H1 (cell line): ENCODE results near the gene POLR1H. TPM values are rescaled to one million over a fixed set of nuclear protein-coding genes. Genes with fewer than 3 reads are reported as not detected.

Experiments
- CEBPB ChIP-seq: IDR thresholded peaks from 2 replicates; pipeline ENCODE4 v1.6.1; 2012; ENCODE audit warnings: low read depth, low read length
- E2F6 ChIP-seq: IDR thresholded peaks from 2 replicates; pipeline ENCODE4 v1.6.1; 2012; ENCODE audit warnings: inconsistent platforms
- SAP30 ChIP-seq: fragments of 300-600 bp; sonication (generic); IDR thresholded peaks from 2 replicates; pipeline ENCODE4 v1.7.1; 2012; ENCODE audit warnings: low read length, moderate library complexity, mild to moderate bottlenecking, inconsistent platforms; ENCODE audit not compliant: insufficient read depth, insufficient replicate concordance
- SIN3A ChIP-seq, 2 experiments: IDR thresholded peaks in 1 of 2; conservative IDR thresholded peaks in 1 of 2; 2 replicates each; pipeline ENCODE4 v1.6.1; 2011 to 2012; ENCODE audit warnings: low read length in 2 of 2, improper control_type of control experiment in 1 of 2, low read depth in 1 of 2, mild to moderate bottlenecking in 1 of 2
- YY1 ChIP-seq: IDR thresholded peaks from 2 replicates; pipeline ENCODE4 v1.6.1; 2011; ENCODE audit warnings: low read depth, mild to moderate bottlenecking, low read length
- ZNF274 ChIP-seq: IDR thresholded peaks from 2 replicates; pipeline ENCODE4 v1.7.0; 2012; ENCODE audit warnings: low read length, borderline replicate concordance; ENCODE audit errors: extremely low read depth
- polyA plus RNA-seq, 7 experiments: library from polyadenylated mRNA; depleted of rRNA in 3 of 7; stranded (reverse) in 5 of 7; unstranded in 2 of 7; fragments of >200 nt in 5 of 7; fragments of 200-250 nt in 2 of 7; gene quantifications; 1 replicate in 5 of 7; 2 replicates in 1 of 7; 4 replicates in 1 of 7; pipeline versions ENCODE4 v1.2.1 to v1.2.3, GENCODE V29; 2011 to 2013; ENCODE audit warnings: missing spikeins in 2 of 7, mixed read lengths in 2 of 7
- total RNA-seq: library from RNA; stranded (reverse); fragmentation: NEBNext Ultra II Directional; extraction: Animal tissue kit (Norgen Biotek cat#: 25700); gene quantifications from 2 replicates; pipeline ENCODE4 v1.2.1, GENCODE V29; 2021
- TF ChIP-seq, protein P1 (sequence below): fragments of 300-600 bp; sonication (generic); IDR thresholded peaks from 2 replicates; pipeline ENCODE4 v1.7.1; 2012; ENCODE audit warnings: low read length, moderate library complexity, mild to moderate bottlenecking, inconsistent platforms; ENCODE audit not compliant: insufficient replicate concordance

The POLR1H gene
- total and polyA plus RNA-seq, 2 of the 8 experiments (the other 6 are each of a cell fraction or from before 2014, with no cell fraction given), result 31.5 to 82.2 TPM

GRCh38 chr6:30102970-30103871 lies 42.2 kb downstream of the POLR1H start (continued):
- TF ChIP-seq, protein P1, sequence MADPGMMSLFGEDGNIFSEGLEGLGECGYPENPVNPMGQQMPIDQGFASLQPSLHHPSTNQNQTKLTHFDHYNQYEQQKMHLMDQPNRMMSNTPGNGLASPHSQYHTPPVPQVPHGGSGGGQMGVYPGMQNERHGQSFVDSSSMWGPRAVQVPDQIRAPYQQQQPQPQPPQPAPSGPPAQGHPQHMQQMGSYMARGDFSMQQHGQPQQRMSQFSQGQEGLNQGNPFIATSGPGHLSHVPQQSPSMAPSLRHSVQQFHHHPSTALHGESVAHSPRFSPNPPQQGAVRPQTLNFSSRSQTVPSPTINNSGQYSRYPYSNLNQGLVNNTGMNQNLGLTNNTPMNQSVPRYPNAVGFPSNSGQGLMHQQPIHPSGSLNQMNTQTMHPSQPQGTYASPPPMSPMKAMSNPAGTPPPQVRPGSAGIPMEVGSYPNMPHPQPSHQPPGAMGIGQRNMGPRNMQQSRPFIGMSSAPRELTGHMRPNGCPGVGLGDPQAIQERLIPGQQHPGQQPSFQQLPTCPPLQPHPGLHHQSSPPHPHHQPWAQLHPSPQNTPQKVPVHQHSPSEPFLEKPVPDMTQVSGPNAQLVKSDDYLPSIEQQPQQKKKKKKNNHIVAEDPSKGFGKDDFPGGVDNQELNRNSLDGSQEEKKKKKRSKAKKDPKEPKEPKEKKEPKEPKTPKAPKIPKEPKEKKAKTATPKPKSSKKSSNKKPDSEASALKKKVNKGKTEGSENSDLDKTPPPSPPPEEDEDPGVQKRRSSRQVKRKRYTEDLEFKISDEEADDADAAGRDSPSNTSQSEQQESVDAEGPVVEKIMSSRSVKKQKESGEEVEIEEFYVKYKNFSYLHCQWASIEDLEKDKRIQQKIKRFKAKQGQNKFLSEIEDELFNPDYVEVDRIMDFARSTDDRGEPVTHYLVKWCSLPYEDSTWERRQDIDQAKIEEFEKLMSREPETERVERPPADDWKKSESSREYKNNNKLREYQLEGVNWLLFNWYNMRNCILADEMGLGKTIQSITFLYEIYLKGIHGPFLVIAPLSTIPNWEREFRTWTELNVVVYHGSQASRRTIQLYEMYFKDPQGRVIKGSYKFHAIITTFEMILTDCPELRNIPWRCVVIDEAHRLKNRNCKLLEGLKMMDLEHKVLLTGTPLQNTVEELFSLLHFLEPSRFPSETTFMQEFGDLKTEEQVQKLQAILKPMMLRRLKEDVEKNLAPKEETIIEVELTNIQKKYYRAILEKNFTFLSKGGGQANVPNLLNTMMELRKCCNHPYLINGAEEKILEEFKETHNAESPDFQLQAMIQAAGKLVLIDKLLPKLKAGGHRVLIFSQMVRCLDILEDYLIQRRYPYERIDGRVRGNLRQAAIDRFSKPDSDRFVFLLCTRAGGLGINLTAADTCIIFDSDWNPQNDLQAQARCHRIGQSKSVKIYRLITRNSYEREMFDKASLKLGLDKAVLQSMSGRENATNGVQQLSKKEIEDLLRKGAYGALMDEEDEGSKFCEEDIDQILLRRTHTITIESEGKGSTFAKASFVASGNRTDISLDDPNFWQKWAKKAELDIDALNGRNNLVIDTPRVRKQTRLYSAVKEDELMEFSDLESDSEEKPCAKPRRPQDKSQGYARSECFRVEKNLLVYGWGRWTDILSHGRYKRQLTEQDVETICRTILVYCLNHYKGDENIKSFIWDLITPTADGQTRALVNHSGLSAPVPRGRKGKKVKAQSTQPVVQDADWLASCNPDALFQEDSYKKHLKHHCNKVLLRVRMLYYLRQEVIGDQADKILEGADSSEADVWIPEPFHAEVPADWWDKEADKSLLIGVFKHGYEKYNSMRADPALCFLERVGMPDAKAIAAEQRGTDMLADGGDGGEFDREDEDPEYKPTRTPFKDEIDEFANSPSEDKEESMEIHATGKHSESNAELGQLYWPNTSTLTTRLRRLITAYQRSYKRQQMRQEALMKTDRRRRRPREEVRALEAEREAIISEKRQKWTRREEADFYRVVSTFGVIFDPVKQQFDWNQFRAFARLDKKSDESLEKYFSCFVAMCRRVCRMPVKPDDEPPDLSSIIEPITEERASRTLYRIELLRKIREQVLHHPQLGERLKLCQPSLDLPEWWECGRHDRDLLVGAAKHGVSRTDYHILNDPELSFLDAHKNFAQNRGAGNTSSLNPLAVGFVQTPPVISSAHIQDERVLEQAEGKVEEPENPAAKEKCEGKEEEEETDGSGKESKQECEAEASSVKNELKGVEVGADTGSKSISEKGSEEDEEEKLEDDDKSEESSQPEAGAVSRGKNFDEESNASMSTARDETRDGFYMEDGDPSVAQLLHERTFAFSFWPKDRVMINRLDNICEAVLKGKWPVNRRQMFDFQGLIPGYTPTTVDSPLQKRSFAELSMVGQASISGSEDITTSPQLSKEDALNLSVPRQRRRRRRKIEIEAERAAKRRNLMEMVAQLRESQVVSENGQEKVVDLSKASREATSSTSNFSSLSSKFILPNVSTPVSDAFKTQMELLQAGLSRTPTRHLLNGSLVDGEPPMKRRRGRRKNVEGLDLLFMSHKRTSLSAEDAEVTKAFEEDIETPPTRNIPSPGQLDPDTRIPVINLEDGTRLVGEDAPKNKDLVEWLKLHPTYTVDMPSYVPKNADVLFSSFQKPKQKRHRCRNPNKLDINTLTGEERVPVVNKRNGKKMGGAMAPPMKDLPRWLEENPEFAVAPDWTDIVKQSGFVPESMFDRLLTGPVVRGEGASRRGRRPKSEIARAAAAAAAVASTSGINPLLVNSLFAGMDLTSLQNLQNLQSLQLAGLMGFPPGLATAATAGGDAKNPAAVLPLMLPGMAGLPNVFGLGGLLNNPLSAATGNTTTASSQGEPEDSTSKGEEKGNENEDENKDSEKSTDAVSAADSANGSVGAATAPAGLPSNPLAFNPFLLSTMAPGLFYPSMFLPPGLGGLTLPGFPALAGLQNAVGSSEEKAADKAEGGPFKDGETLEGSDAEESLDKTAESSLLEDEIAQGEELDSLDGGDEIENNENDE, result no peak
- TF ChIP-seq E2F6 (peak; percentile 22; the same call in 1 of the 2 replicates), ZNF274 (no peak), SIN3A (conservative IDR thresholded peaks at IDR 0.05 in 1 of 2, IDR thresholded peaks at IDR 0.05 in 1 of 2; ENCODE audit: low read depth in 1 of 2, low read length in 2 of 2) (peak; percentile 51 to 70; a peak in 2 of 4 replicates), SAP30 (peak; percentile 70), CEBPB (no peak), YY1 (peak; percentile 39; the same call in 1 of the 2 replicates)
